Esophagus squamous epithelium (tissue), 4 donors: Measurements from ENCODE around the gene COASY.

Source experiments
- POLR2A ChIP-seq, 4 donors: fragments of 450-650 bp; IDR thresholded peaks; one replicate each; pipeline ENCODE4 v1.6.1; 2017; ENCODE audit warnings: antibody characterized with exemption in 4 of 4, mild to moderate bottlenecking in 4 of 4, moderate library complexity in 3 of 4
- TF ChIP-seq, protein P1 (sequence below), 6 experiments: fragments of 450-650 bp in 4 of 6; fragments of 200-600 bp in 2 of 6; sonication (generic) in 2 of 6; IDR thresholded peaks; one replicate each; pipeline ENCODE4 v1.5.1; 2016 to 2019; ENCODE audit warnings: antibody characterized with exemption in 6 of 6, mild to moderate bottlenecking in 4 of 6, moderate library complexity in 4 of 6

DNA sequence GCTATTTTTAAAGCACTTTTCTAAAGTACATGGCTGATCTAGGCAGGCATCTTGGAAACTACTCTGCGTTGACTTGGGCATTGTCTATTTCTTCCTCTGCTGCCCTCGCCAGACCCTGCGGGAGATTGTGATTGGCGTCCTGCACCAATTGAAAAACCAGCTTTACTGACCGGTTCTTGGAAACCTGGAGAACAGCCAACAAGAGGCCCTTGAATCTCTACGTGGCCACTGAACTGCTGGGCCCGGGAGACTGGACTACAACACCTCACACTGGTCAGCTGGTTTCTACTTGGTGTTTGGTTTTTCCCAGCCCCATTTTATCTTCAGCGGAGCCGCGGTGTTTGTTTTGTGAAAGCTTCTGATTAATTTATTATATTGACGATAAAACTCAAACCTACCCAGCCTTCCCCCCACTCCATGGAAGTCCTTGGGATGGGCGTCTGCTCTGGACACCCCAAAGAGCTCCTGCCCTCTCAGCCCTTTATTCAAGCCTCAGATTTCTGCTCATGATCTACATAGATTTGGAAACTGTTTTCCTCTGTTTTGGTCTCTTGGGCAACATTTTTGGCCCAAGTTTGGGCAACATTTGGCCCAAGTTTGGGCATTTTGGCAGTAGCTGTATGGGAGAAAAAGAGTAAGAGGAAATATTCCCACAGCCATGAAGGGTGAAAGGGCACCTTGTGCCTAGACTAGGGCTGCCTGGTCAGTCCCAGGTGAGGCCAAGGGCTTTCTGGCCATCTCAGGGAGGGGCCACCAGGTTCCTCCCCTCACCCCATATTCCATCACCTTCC is 9.7 kb downstream of the COASY start:
- TF ChIP-seq, protein P1, sequence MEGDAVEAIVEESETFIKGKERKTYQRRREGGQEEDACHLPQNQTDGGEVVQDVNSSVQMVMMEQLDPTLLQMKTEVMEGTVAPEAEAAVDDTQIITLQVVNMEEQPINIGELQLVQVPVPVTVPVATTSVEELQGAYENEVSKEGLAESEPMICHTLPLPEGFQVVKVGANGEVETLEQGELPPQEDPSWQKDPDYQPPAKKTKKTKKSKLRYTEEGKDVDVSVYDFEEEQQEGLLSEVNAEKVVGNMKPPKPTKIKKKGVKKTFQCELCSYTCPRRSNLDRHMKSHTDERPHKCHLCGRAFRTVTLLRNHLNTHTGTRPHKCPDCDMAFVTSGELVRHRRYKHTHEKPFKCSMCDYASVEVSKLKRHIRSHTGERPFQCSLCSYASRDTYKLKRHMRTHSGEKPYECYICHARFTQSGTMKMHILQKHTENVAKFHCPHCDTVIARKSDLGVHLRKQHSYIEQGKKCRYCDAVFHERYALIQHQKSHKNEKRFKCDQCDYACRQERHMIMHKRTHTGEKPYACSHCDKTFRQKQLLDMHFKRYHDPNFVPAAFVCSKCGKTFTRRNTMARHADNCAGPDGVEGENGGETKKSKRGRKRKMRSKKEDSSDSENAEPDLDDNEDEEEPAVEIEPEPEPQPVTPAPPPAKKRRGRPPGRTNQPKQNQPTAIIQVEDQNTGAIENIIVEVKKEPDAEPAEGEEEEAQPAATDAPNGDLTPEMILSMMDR (IDR thresholded peaks at IDR 0.05): no peak
- no peak for TF ChIP-seq POLR2A (IDR thresholded peaks at IDR 0.05)
